Erythroblast (primary cell): ENCODE data around the gene RASL10A.

Experiments used
- GATA1 ChIP-seq: IDR thresholded peaks from 2 replicates; pipeline ENCODE4 v1.6.1; 2011; ENCODE audit warnings: low read depth, mild to moderate bottlenecking, control low read depth, low read length, moderate library complexity
- POLR2A ChIP-seq: IDR thresholded peaks from 2 replicates; pipeline ENCODE4 v1.6.1; 2011; ENCODE audit warnings: mild to moderate bottlenecking, low read length

DNA sequence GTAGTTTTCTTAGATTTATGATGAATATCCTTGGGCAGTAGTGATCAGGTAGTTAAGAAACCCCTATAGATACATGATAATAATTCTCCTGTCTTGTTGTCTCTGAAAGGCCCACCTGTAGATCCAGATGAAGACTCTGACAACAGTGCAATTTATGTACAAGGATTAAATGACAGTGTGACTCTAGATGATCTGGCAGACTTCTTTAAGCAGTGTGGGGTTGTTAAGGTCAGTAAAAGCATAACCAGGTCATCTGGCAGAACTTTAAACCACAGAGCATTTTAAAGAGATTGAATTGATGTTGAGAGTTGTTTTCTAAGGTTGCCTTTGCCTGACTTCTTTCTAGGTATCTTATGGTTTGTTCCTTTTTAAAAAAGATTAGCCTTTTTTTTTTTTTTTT is 23.1 kb downstream of the RASL10A start:
- TF ChIP-seq POLR2A (no peak), GATA1 (no peak)
